ENCODE measurements around the gene RNF123. TPM values are rescaled to one million over a fixed set of nuclear protein-coding genes. Genes with fewer than 3 reads are reported as not detected.

Gene RNF123
- total RNA-seq, 4 donors from 2014 or later, result 23.4 to 36.2 (median 31.5) TPM

- no peak for TF ChIP-seq EP300 (IDR thresholded peaks at IDR 0.05)
- TF ChIP-seq POLR2A (IDR thresholded peaks at IDR 0.05; ENCODE audit: low read depth), result no peak
- no peak for TF ChIP-seq CTCF (IDR thresholded peaks at IDR 0.05)
- TF ChIP-seq POLR2AphosphoS5 (IDR thresholded peaks at IDR 0.05), result no peak
- Histone ChIP-seq H3K27ac (replicated peaks in 1 of 4) (peak overlapping the region; percentile 92 to 98 (median 94)), H3K4me3 (peak overlapping the region; percentile 86 to 99 (median 94)), H3K36me3 (peaks cover 9 to 54% (median 53%) of the 10 kb centered on the region in 4 donors), H3K9me3 (no peaks in the 10 kb centered on the region), H3K4me1 (peaks cover 35 to 61% (median 53%) of the 10 kb centered on the region in 4 donors), H3K27me3 (no peaks in the 10 kb centered on the region)
- 75% methylated on average over 5 of the region's 8 CpGs for WGBS
- intact Hi-C loops (cut with DNase I), result loop anchor here (5.0 kb wide), 2 partner anchors 64 to 114 kb away; partner anchors contain the start of gene IP6K1
- DNase-seq (ENCODE audit: extremely low spot score), result no peak
Observed at GRCh38 chr3:49722896-49723295, 33.5 kb downstream of the RNF123 start.

- intact Hi-C loops (cut with DNase I), result loop anchor here (5.0 kb wide), 2 partner anchors 64 to 114 kb away; partner anchors contain the start of gene IP6K1
- Histone ChIP-seq H3K36me3 (peaks cover 13 to 58% (median 57%) of the 10 kb centered on the region in 4 donors), H3K4me3 (peak overlapping the region; percentile 86 to 99 (median 94)), H3K27me3 (no peaks in the 10 kb centered on the region), H3K27ac (replicated peaks in 1 of 4) (peak overlapping the region; percentile 92 to 98 (median 94)), H3K9me3 (no peaks in the 10 kb centered on the region), H3K4me1 (peaks cover 35 to 57% (median 51%) of the 10 kb centered on the region in 4 donors)
- TF ChIP-seq POLR2AphosphoS5 (IDR thresholded peaks at IDR 0.05) (no peak), EP300 (IDR thresholded peaks at IDR 0.05) (no peak), POLR2A (IDR thresholded peaks at IDR 0.05; ENCODE audit: low read depth) (no peak), CTCF (IDR thresholded peaks at IDR 0.05) (no peak)
- DNase-seq (ENCODE audit: extremely low spot score), result no peak
- no CpG with 5 or more reads among the region's 20 CpGs for WGBS
Observed at GRCh38 chr3:49723296-49723627, 33.9 kb downstream of the RNF123 start.

- H3K4me3 ChIP-seq, result peak within 1 kb of the TSS; percentile 86 to 99 (median 94)
- DNase-seq (ENCODE audit: extremely low spot score), result peak; percentile 99
- H3K36me3 ChIP-seq, result peaks cover 13 to 64% (median 61%) of the 10 kb centered on the region in 4 donors
- intact Hi-C loops (cut with DNase I), result loop anchor here (5.0 kb wide), 2 partner anchors 63 to 113 kb away; partner anchors contain the start of gene IP6K1
- 0% methylated on average over 20 of the region's 102 CpGs for WGBS
- no peaks in the 10 kb centered on the region for H3K9me3 ChIP-seq
- no peak for TF ChIP-seq EP300 (IDR thresholded peaks at IDR 0.05)
- peak; percentile 89 to 94 for TF ChIP-seq POLR2AphosphoS5 (IDR thresholded peaks at IDR 0.05)
- no peak for TF ChIP-seq CTCF (IDR thresholded peaks at IDR 0.05)
- TF ChIP-seq POLR2A (IDR thresholded peaks at IDR 0.05; ENCODE audit: low read depth), result peak; percentile 68
- peak within 1 kb of the TSS; percentile 92 to 98 (median 94) for H3K27ac ChIP-seq (replicated peaks in 1 of 4)
- no peaks in the 10 kb centered on the region for H3K27me3 ChIP-seq
- H3K4me1 ChIP-seq, result peaks cover 29 to 51% (median 45%) of the 10 kb centered on the region in 4 donors
Observed at GRCh38 chr3:49723628-49724551, 34.5 kb downstream of the RNF123 start, which contains the start of gene GMPPB. GMPPB (minus strand) TSS chr3:49723951; CDS start chr3:49723726, 225 bp downstream.

GRCh38 chr3:49724586-49724985, 35.2 kb downstream of the RNF123 start:
- TF ChIP-seq CTCF (IDR thresholded peaks at IDR 0.05) (no peak), POLR2A (IDR thresholded peaks at IDR 0.05; ENCODE audit: low read depth) (no peak), EP300 (IDR thresholded peaks at IDR 0.05) (no peak), POLR2AphosphoS5 (IDR thresholded peaks at IDR 0.05) (no peak)
- Histone ChIP-seq H3K27ac (replicated peaks in 1 of 4) (peak overlapping the region; percentile 92 to 98 (median 94)), H3K27me3 (no peaks in the 10 kb centered on the region), H3K36me3 (peaks cover 13 to 70% (median 64%) of the 10 kb centered on the region in 4 donors), H3K9me3 (no peaks in the 10 kb centered on the region), H3K4me1 (peaks cover 24 to 46% (median 39%) of the 10 kb centered on the region in 4 donors), H3K4me3 (peak overlapping the region; percentile 86 to 99 (median 94))
- WGBS, result 12% methylated on average over 6 of the region's 6 CpGs
- no peak for DNase-seq (ENCODE audit: extremely low spot score)
- intact Hi-C loops (cut with DNase I), result loop anchor here (5.0 kb wide), 2 partner anchors 63 to 113 kb away; partner anchors contain the start of gene IP6K1

Measured in esophagus muscularis mucosa (tissue), 4 donors.